Measurements from ENCODE around the gene ALAS1. TPM values are rescaled to one million over a fixed set of nuclear protein-coding genes. Genes with fewer than 3 reads are reported as not detected.
"Not testable (repeated sequence)": the region's sequence is repeated elsewhere in the genome, so short reads cannot be mapped to it uniquely, and the experiment has no call there.

ALAS1 gene
- total and polyA plus RNA-seq, 9 donors = 16.1 to 70.1 (median 25.8) TPM

DNA sequence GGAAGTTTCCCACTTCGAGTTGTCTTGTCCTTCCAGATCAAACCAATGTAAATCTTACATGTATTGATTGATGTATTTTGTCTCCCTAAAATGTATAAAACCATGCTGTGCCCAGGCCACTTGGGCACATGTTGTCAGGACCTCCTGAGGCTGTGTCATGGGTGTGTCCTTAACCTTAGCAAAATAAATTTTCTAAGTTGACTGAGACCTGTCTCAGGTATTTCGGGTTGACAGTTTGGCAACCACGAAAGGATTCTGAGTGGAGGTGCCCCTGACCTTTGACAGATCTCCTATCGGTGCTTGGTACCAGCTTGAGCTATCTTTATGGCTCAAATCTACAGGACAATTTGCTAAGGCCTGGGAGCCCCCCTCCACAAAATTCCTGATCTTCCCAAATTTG is 42.0 kb upstream of the ALAS1 start:
- intact Hi-C loops (cut with DNase I) = no loop called here
- H3K36me3 ChIP-seq = no peaks in the 10 kb centered on the region
- H3K27ac ChIP-seq = no peak overlapping the region
- no peaks in the 10 kb centered on the region for H3K9me3 ChIP-seq
- no peaks in the 10 kb centered on the region for H3K27me3 ChIP-seq
- 67 to 76% (median 67%) methylated on average over 4 of the region's 4 CpGs for WGBS, 3 donors
- no peak for DNase-seq
- H3K4me3 ChIP-seq = no peak overlapping the region
- TF ChIP-seq, protein P1, sequence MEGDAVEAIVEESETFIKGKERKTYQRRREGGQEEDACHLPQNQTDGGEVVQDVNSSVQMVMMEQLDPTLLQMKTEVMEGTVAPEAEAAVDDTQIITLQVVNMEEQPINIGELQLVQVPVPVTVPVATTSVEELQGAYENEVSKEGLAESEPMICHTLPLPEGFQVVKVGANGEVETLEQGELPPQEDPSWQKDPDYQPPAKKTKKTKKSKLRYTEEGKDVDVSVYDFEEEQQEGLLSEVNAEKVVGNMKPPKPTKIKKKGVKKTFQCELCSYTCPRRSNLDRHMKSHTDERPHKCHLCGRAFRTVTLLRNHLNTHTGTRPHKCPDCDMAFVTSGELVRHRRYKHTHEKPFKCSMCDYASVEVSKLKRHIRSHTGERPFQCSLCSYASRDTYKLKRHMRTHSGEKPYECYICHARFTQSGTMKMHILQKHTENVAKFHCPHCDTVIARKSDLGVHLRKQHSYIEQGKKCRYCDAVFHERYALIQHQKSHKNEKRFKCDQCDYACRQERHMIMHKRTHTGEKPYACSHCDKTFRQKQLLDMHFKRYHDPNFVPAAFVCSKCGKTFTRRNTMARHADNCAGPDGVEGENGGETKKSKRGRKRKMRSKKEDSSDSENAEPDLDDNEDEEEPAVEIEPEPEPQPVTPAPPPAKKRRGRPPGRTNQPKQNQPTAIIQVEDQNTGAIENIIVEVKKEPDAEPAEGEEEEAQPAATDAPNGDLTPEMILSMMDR (IDR thresholded peaks at IDR 0.05) = no peak
- TF ChIP-seq EP300 (IDR thresholded peaks at IDR 0.05) (no peak), POLR2A (IDR thresholded peaks at IDR 0.05) (no peak)
- H3K4me1 ChIP-seq (ENCODE audit: insufficient read depth) = peaks cover 8% of the 10 kb centered on the region

DNA sequence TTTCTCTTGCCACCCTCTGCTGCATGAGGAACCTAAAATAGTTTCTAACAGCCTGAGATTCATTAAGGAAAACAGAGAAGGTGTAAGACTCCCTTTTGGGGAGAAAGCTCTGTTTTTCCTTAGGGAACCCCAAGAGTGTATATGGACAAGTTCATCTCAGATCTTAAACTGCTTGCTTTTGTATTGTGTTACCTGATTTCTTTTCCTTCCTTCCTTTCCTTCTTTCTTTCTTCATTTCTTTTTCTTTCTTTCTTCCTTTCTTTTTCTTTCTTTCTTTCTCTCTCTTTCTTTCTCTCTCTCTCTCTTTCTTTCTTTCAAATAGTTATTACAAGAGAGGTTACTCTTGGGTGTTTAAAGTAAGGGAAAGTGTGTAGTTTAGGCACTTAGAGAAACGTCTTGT is 38.5 kb upstream of the ALAS1 start:
- Histone ChIP-seq H3K4me3 (no peak overlapping the region), H3K4me1 (ENCODE audit: insufficient read depth) (no peaks in the 10 kb centered on the region), H3K9me3 (no peaks in the 10 kb centered on the region), H3K27ac (no peak overlapping the region), H3K36me3 (no peaks in the 10 kb centered on the region), H3K27me3 (no peaks in the 10 kb centered on the region)
- intact Hi-C loops (cut with DNase I) = no loop called here
- TF ChIP-seq, protein P1 (IDR thresholded peaks at IDR 0.05) = no peak
- no peak for TF ChIP-seq EP300 (IDR thresholded peaks at IDR 0.05)
- TF ChIP-seq POLR2A (IDR thresholded peaks at IDR 0.05) = no peak
- no peak for DNase-seq
- WGBS, 3 donors = 8 to 15% (median 12%) methylated on average over 1 of the region's 1 CpG

DNA sequence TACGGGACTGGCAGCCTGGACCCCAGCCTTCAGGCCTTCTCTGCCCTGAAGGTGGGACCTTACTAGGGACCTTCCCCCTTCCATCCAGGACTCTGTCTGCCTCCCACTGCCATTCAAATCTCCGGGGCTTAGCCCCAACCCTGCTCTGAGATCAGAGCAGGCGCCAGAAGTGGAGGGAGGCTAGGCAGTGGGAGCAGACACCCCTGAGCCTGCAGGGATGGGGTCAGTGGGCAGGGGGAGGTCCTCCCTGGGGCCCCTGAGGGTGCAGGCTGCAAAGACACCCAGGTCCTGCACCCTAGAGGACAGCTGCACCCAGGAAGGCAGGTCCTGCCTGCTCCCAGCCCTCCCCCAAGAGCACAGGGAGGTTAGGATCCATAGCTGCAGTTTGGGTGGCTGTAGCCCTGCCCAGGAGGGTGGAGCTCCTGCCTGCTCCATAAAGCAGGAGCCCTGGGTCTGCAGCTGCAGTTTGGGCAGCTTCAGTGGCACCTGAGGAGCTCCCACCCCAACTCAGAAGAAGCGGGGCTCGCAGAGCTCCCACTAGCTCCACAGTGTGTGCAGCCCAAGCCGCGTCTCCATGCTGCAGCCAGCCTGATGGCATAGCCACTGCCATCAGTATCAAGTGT is 35.6 kb upstream of the ALAS1 start:
- intact Hi-C loops (cut with DNase I) = loop anchor here in 1 of 4 donors (5.0 kb wide), 1 partner anchor 1965 kb away; no protein-coding TSS in a partner anchor
- 81 to 86% (median 82%) methylated on average over 7 of the region's 7 CpGs for WGBS, 3 donors
- no peaks in the 10 kb centered on the region for H3K27me3 ChIP-seq
- DNase-seq = no peak
- H3K4me1 ChIP-seq (ENCODE audit: insufficient read depth) = no peaks in the 10 kb centered on the region
- TF ChIP-seq, protein P1 (IDR thresholded peaks at IDR 0.05) = no peak
- no peak for TF ChIP-seq POLR2A (IDR thresholded peaks at IDR 0.05)
- TF ChIP-seq EP300 (IDR thresholded peaks at IDR 0.05) = no peak
- H3K36me3 ChIP-seq = no peaks in the 10 kb centered on the region
- H3K4me3 ChIP-seq = no peak overlapping the region
- H3K9me3 ChIP-seq = no peaks in the 10 kb centered on the region
- no peak overlapping the region for H3K27ac ChIP-seq

DNA sequence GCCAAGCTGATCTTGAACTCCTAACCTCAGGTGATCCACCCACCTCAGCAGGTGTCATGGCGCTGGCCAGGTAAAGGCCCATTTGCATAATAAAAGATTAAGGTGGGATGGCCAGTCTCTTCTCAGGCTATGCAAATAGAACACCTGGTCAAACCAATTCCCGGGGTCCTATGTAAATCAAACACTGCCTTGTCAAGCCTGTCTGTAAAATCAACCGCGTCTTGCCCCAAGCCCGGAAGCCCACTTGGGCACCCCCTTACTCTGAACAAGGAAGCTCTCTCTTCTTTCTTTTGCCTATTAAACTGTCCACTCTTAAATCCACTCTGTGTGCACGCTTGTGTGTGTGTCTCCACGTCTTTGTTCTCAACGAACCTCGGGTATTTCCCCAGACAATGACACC is 30.7 kb upstream of the ALAS1 start:
- Histone ChIP-seq H3K4me1 (ENCODE audit: insufficient read depth) (no peaks in the 10 kb centered on the region), H3K27me3 (no peaks in the 10 kb centered on the region), H3K27ac (no peak overlapping the region), H3K9me3 (no peaks in the 10 kb centered on the region), H3K36me3 (no peaks in the 10 kb centered on the region), H3K4me3 (no peak overlapping the region)
- 47 to 48% (median 47%) methylated on average over 9 of the region's 9 CpGs for WGBS, 3 donors
- DNase-seq = no peak
- TF ChIP-seq EP300 (IDR thresholded peaks at IDR 0.05) (no peak), POLR2A (IDR thresholded peaks at IDR 0.05) (no peak)
- TF ChIP-seq, protein P1 (IDR thresholded peaks at IDR 0.05) = no peak
- intact Hi-C loops (cut with DNase I) = no loop called here

DNA sequence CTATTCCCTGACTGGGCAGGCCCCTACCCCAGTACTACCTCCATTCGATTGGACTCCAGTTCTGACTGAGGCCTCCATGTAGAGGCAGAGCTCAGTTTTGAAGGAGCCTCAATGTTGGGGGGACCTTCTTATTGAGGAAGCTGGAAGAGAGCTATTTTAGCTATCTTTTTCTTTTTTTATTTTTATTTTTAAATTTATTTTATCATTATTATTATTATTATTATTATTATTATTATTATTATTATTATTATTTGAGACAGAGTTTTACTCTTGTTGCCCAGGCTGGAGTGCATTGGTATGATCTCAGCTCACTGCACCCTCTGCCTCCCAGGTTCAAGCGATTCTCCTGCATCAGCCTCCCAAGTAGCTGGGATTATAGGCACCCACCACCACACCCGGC is 27.7 kb upstream of the ALAS1 start:
- DNase-seq; intact Hi-C loops (cut with DNase I); H3K4me1 ChIP-seq (ENCODE audit: insufficient read depth); H3K27me3 ChIP-seq; H3K36me3 ChIP-seq; H3K9me3 ChIP-seq; H3K4me3 ChIP-seq; H3K27ac ChIP-seq: not testable (repeated sequence)
- WGBS, 3 donors = 91 to 100% (median 97%) methylated on average over 3 of the region's 3 CpGs

Measured in ovary (tissue), 9 donors.